Measurements from ENCODE around the gene ZFYVE27. TPM values are rescaled to one million over a fixed set of nuclear protein-coding genes. Genes with fewer than 3 reads are reported as not detected.
A peak's percentile ranks its signal among the peaks of the same experiment; 100 is the strongest.

The ZFYVE27 gene
- total RNA-seq, 1 experiment from 2014 or later: 41.6 TPM

- H3K36me3 Mint-ChIP-seq (ENCODE audit: insufficient read depth, unreplicated experiment): peaks cover 42% of the 10 kb centered on the region
- no peak for DNase-seq
- H3K4me3 Mint-ChIP-seq (ENCODE audit: unreplicated experiment): peak overlapping the region; percentile 83
- H3K4me1 Mint-ChIP-seq (ENCODE audit: low read depth, unreplicated experiment): peaks cover 21% of the 10 kb centered on the region
- peaks cover 5% of the 10 kb centered on the region for H3K9me3 Mint-ChIP-seq (ENCODE audit: unreplicated experiment)
- Histone ChIP-seq H3K4me1 (peaks cover 4% of the 10 kb centered on the region; the same call in 1 of the 2 replicates), H3K36me3 (ENCODE audit: control insufficient read depth, insufficient read depth, low read length) (0 out of 2 replicates have a peak, but pooled peaks cover 3% of the 10 kb centered on the region), H3K4me3 (ENCODE audit: low read depth, low read length) (peak overlapping the region; percentile 77), H3K27me3 (replicated peaks; ENCODE audit: control insufficient read depth, insufficient read depth, low read length) (no peaks in the 10 kb centered on the region), H3K9me3 (no peaks in the 10 kb centered on the region)
- TF ChIP-seq CTCF (IDR thresholded peaks at IDR 0.05; ENCODE audit: insufficient read depth in 1 of 2, low read depth in 1 of 2, low read length in 1 of 2, severe bottlenecking in 1 of 2, unreplicated experiment in 1 of 2): no peak
- CTCF ChIA-PET: interaction anchor here (0.7 to 3.6 kb wide), 9 partner anchors 8 to 1306 kb away, joined by 3 to 17 read pairs (median 7); partner anchors contain the start of genes AVPI1 and MARVELD1
- TSS peak; percentile 97 for BruUV-seq (replicated peaks)
- intact Hi-C loops (cut with micrococcal nuclease; ENCODE audit: unreplicated experiment): loop anchor here (10.0 kb wide), 1 partner anchor 332 kb away; the partner anchor contains the start of gene RRP12
- POLR2A ChIA-PET: interaction anchor here (0.7 to 2.2 kb wide), 11 partner anchors 9 to 335 kb away, joined by 3 to 36 read pairs (median 4); partner anchors contain the start of genes AVPI1, MARVELD1 and RRP12
- no peaks in the 10 kb centered on the region for H3K27me3 Mint-ChIP-seq (ENCODE audit: insufficient read depth, unreplicated experiment)
- H3K27ac Mint-ChIP-seq (ENCODE audit: unreplicated experiment): peak overlapping the region; percentile 84
These were observed 476 bp upstream of the ZFYVE27 start for GRCh38 chr10:97736403-97736901.

GRCh38 chr10:97737770-97738265 is 890 bp downstream of the ZFYVE27 start:
- peaks cover 5% of the 10 kb centered on the region for H3K4me1 ChIP-seq
- Mint-ChIP-seq H3K4me1 (ENCODE audit: low read depth, unreplicated experiment) (peaks cover 24% of the 10 kb centered on the region), H3K36me3 (ENCODE audit: insufficient read depth, unreplicated experiment) (peaks cover 48% of the 10 kb centered on the region), H3K4me3 (ENCODE audit: unreplicated experiment) (peak overlapping the region; percentile 83), H3K27me3 (ENCODE audit: insufficient read depth, unreplicated experiment) (no peaks in the 10 kb centered on the region), H3K9me3 (ENCODE audit: unreplicated experiment) (peaks cover 5% of the 10 kb centered on the region), H3K27ac (ENCODE audit: unreplicated experiment) (peak overlapping the region; percentile 84)
- no peaks in the 10 kb centered on the region for H3K27me3 ChIP-seq (replicated peaks; ENCODE audit: control insufficient read depth, insufficient read depth, low read length)
- no peak for TF ChIP-seq CTCF (IDR thresholded peaks at IDR 0.05; ENCODE audit: insufficient read depth in 1 of 2, low read depth in 1 of 2, low read length in 1 of 2, severe bottlenecking in 1 of 2, unreplicated experiment in 1 of 2)
- H3K9me3 ChIP-seq: no peaks in the 10 kb centered on the region
- H3K4me3 ChIP-seq (ENCODE audit: low read depth, low read length): peak overlapping the region; percentile 77
- ChIA-PET POLR2A (interaction anchor here (2.2 kb wide), 1 partner anchor 51 kb away, joined by 36 read pairs; the partner anchor contains the start of gene AVPI1), CTCF (interaction anchor here (1.0 kb wide), 1 partner anchor 36 kb away, joined by 3 read pairs; no protein-coding TSS in a partner anchor)
- H3K36me3 ChIP-seq (ENCODE audit: control insufficient read depth, insufficient read depth, low read length): 0 out of 2 replicates have a peak, but pooled peaks cover 3% of the 10 kb centered on the region
- intact Hi-C loops (cut with micrococcal nuclease; ENCODE audit: unreplicated experiment): loop anchor here (1.0 to 10.0 kb wide), 2 partner anchors 51 to 333 kb away; partner anchors contain the start of genes AVPI1 and RRP12
- DNase-seq: no peak
- BruUV-seq (replicated peaks): no TSS peak

GRCh38 chr10:97738616-97739015 is 1.7 kb downstream of the ZFYVE27 start:
- Mint-ChIP-seq H3K27ac (ENCODE audit: unreplicated experiment) (peak overlapping the region; percentile 84), H3K4me3 (ENCODE audit: unreplicated experiment) (peak overlapping the region; percentile 83), H3K9me3 (ENCODE audit: unreplicated experiment) (peaks cover 5% of the 10 kb centered on the region), H3K36me3 (ENCODE audit: insufficient read depth, unreplicated experiment) (peaks cover 54% of the 10 kb centered on the region), H3K4me1 (ENCODE audit: low read depth, unreplicated experiment) (peaks cover 27% of the 10 kb centered on the region), H3K27me3 (ENCODE audit: insufficient read depth, unreplicated experiment) (no peaks in the 10 kb centered on the region)
- H3K36me3 ChIP-seq (ENCODE audit: control insufficient read depth, insufficient read depth, low read length): 0 out of 2 replicates have a peak, but pooled peaks cover 5% of the 10 kb centered on the region
- CTCF ChIA-PET: interaction anchor here (1.0 kb wide), 1 partner anchor 37 kb away, joined by 3 read pairs; no protein-coding TSS in a partner anchor
- no peaks in the 10 kb centered on the region for H3K9me3 ChIP-seq
- TF ChIP-seq CTCF (IDR thresholded peaks at IDR 0.05; ENCODE audit: insufficient read depth in 1 of 2, low read depth in 1 of 2, low read length in 1 of 2, severe bottlenecking in 1 of 2, unreplicated experiment in 1 of 2): no peak
- no peak overlapping the region for H3K4me3 ChIP-seq (ENCODE audit: low read depth, low read length)
- POLR2A ChIA-PET: no interaction called here
- no peak for DNase-seq
- no TSS peak for BruUV-seq (replicated peaks)
- intact Hi-C loops (cut with micrococcal nuclease; ENCODE audit: unreplicated experiment): loop anchor here (10.0 kb wide), 1 partner anchor 334 kb away; the partner anchor contains the start of gene RRP12
- no peaks in the 10 kb centered on the region for H3K27me3 ChIP-seq (replicated peaks; ENCODE audit: control insufficient read depth, insufficient read depth, low read length)
- peaks cover 13% of the 10 kb centered on the region for H3K4me1 ChIP-seq
